Lower lobe of right lung (tissue), 2 donors: ENCODE results near the gene NFASC. TPM values are rescaled to one million over a fixed set of nuclear protein-coding genes. Genes with fewer than 3 reads are reported as not detected.

Source experiments
- ATAC-seq, 2 donors: fragments of 200-7000 bp; cut with Tn5 transposase; one replicate each; pipeline ENCODE4 v1.9.1; 2020 to 2022; ENCODE audit warnings: mild to moderate bottlenecking in 2 of 2, moderate library complexity in 2 of 2
- DNase-seq: peaks from one replicate; pipeline ENCODE4 v3.0.0-alpha.2; 2020
- H3K27ac ChIP-seq: fragments of 200-600 bp; one replicate; pipeline ENCODE4 v1.8.0; 2022
- H3K27me3 ChIP-seq: fragments of 200-600 bp; one replicate; pipeline ENCODE4 v1.8.0; 2022; ENCODE audit warnings: low read depth
- H3K36me3 ChIP-seq: fragments of 200-600 bp; one replicate; pipeline ENCODE4 v1.8.0; 2022; ENCODE audit warnings: mild to moderate bottlenecking
- H3K4me1 ChIP-seq: fragments of 200-600 bp; one replicate; pipeline ENCODE4 v1.8.0; 2022
- H3K4me3 ChIP-seq: fragments of 200-600 bp; one replicate; pipeline ENCODE4 v1.8.0; 2022; ENCODE audit warnings: mild to moderate bottlenecking
- H3K9me3 ChIP-seq: fragments of 200-600 bp; one replicate; pipeline ENCODE4 v1.8.0; 2022
- CTCF ChIP-seq: fragments of 200-600 bp; IDR thresholded peaks from one replicate; pipeline ENCODE4 v1.8.0; 2022; ENCODE audit warnings: antibody characterized with exemption, mild to moderate bottlenecking
- intact Hi-C: fragments of 100-400 bp; cut with DNase I; formaldehyde crosslinking; loops from one replicate; pipeline ENCODE4 v1.11.0; 2022
- total RNA-seq: library from RNA; stranded (reverse); fragmentation: NEBNext Ultra II Directional; extraction: Animal tissue kit (Norgen Biotek cat#: 25700); gene quantifications from one replicate; pipeline ENCODE4 v1.2.1, GENCODE V29; 2021
- donor health status: DM: no; HTN: yes; CAD: no; lungs with severe emphysema.

The NFASC gene
- total RNA-seq, 1 donor from 2014 or later = 12.2 TPM

GRCh38 chr1:205068457-205069040 lies 197.9 kb downstream of the NFASC start:
- no peaks in the 10 kb centered on the region for H3K36me3 ChIP-seq
- no peaks in the 10 kb centered on the region for H3K4me1 ChIP-seq
- no peak overlapping the region for H3K27ac ChIP-seq
- H3K4me3 ChIP-seq = no peak overlapping the region
- no peak for DNase-seq
- intact Hi-C loops = no loop called here
- H3K27me3 ChIP-seq = no peaks in the 10 kb centered on the region
- no peaks in the 10 kb centered on the region for H3K9me3 ChIP-seq
- no peak for TF ChIP-seq CTCF
- ATAC-seq = no peak

GRCh38 chr1:205069371-205070125 lies 198.9 kb downstream of the NFASC start:
- TF ChIP-seq CTCF = no peak
- intact Hi-C loops = no loop called here
- no peak for DNase-seq

GRCh38 chr1:205071028-205071409 lies 200.4 kb downstream of the NFASC start:
- Histone ChIP-seq H3K4me1 (no peaks in the 10 kb centered on the region), H3K27ac (no peak overlapping the region), H3K36me3 (no peaks in the 10 kb centered on the region), H3K27me3 (no peaks in the 10 kb centered on the region), H3K9me3 (no peaks in the 10 kb centered on the region), H3K4me3 (no peak overlapping the region)
- ATAC-seq (no peak), DNase-seq (no peak)
- TF ChIP-seq CTCF = no peak
- intact Hi-C loops = no loop called here

More at GRCh38 chr1:205069371-205070125, 198.9 kb downstream of the NFASC start:
- no peak overlapping the region for H3K27ac ChIP-seq
- H3K4me3 ChIP-seq = no peak overlapping the region
- ATAC-seq = no peak
- H3K27me3 ChIP-seq = no peaks in the 10 kb centered on the region
- no peaks in the 10 kb centered on the region for H3K9me3 ChIP-seq
- no peaks in the 10 kb centered on the region for H3K4me1 ChIP-seq
- H3K36me3 ChIP-seq = no peaks in the 10 kb centered on the region

GRCh38 chr1:205071801-205072200 lies 201.1 kb downstream of the NFASC start:
- no peaks in the 10 kb centered on the region for H3K27me3 ChIP-seq
- TF ChIP-seq CTCF = no peak
- intact Hi-C loops = no loop called here
- no peak overlapping the region for H3K27ac ChIP-seq
- no peak for DNase-seq
- H3K4me3 ChIP-seq = no peak overlapping the region
- no peak for ATAC-seq
- H3K9me3 ChIP-seq = no peaks in the 10 kb centered on the region
- H3K4me1 ChIP-seq = no peaks in the 10 kb centered on the region
- H3K36me3 ChIP-seq = no peaks in the 10 kb centered on the region

GRCh38 chr1:205072286-205072685 lies 201.6 kb downstream of the NFASC start:
- intact Hi-C loops = no loop called here
- TF ChIP-seq CTCF = no peak
- no peak overlapping the region for H3K4me3 ChIP-seq
- H3K27ac ChIP-seq = no peak overlapping the region
- DNase-seq = no peak
- no peak for ATAC-seq
- no peaks in the 10 kb centered on the region for H3K4me1 ChIP-seq
- no peaks in the 10 kb centered on the region for H3K36me3 ChIP-seq
- no peaks in the 10 kb centered on the region for H3K9me3 ChIP-seq
- no peaks in the 10 kb centered on the region for H3K27me3 ChIP-seq

Other genes starting within 250 kb of the NFASC start
- 2.5 TPM for gene LRRN2, start 185.1 kb upstream of the NFASC start, total RNA-seq
- gene CNTN2, start 172.3 kb downstream of the NFASC start, total RNA-seq = not detected
- gene TMEM81, start 213.6 kb downstream of the NFASC start, total RNA-seq = 4.1 TPM